SKM-1 treated with dmso at 0.1 percent for 144 hours (cell line): ENCODE data around the gene CTNNB1.
"Not testable (repeated sequence)": the region's sequence is repeated elsewhere in the genome, so short reads cannot be mapped to it uniquely, and the experiment has no call there.

Experiments used
- DNase-seq: peaks from one replicate; lab custom pipeline; 2025; ENCODE audit not compliant: unreplicated experiment; lab: John Stamatoyannopoulos, UW

CTNNB1 gene

DNA sequence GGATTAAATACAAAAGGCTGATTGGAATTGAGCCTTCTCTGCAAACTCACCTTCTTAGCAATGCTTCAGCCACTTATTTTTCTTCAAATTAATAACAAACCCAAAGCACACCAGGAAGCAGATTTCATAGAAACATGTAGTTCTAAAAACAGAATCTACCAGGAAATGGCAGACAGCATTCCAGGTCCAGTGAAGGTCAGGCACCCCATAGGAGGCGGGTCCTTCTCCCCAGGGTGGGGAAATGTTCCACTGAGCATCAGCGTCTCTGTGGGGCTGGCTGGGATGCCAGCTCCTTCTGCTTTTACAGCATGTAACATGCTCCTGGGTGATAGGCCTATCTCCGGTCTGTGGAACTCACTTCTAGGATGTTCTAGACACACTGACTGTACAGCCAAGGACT, 49.2 kb downstream of the CTNNB1 start:
- DNase-seq = no peak

DNA sequence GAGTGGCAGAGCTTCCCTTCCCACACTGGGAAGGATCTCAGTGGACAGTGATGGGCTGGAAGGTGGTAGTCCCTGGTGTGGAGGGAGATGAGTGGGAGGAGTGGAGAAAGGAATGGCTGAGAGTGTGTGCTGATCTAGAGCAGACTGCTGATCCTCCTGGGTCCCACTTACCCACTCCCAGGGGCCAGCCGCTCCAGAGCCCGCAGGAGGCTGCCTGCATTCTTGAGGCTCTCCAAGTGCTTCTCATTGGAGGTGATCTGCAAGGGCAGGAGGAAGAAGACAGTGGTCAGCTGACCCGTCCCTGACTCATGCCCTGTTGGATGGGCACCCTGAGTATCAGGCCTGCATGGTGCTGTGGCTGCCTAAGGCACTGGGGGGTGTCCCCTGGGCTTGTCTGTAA, 50.0 kb downstream of the CTNNB1 start:
- no peak for DNase-seq

DNA sequence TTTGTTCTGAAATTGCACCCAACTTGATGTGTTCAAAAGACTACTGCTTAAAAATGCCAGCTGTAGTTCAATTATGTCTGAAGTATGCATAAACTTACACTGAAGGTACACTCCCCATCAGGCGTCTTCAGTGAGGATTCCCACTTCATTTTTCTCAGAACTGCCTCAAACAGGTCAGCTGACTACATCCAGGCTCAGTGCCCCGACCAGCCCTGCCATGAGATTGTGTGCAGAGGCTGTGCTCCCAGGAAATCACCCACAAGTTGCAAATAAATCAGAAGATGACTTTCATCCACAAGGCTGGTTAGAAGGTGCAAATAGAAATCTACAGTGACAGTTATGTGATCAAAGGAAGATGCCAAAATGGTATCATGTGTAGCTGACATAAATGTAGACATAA, 51.5 kb downstream of the CTNNB1 start:
- no peak for DNase-seq

DNA sequence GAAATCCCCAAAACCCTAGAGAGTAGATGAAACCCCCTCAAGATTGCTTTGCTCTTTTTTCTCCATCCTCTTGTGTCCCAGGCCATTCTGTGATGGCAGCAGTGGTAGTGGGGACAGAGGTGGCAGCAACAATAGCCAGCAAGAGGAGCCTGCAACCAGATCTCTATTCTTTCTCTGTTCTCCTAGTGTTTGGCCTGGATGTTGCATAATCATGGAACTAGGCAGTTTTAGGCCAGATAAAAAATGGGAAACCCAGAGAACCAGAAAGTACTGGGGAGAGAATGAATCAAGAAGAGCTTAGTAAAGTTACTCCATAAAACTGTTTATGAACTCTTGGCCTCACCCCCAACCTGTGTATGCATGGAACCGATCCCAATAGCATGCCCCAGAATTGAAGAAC, 52.3 kb downstream of the CTNNB1 start:
- no peak for DNase-seq

DNA sequence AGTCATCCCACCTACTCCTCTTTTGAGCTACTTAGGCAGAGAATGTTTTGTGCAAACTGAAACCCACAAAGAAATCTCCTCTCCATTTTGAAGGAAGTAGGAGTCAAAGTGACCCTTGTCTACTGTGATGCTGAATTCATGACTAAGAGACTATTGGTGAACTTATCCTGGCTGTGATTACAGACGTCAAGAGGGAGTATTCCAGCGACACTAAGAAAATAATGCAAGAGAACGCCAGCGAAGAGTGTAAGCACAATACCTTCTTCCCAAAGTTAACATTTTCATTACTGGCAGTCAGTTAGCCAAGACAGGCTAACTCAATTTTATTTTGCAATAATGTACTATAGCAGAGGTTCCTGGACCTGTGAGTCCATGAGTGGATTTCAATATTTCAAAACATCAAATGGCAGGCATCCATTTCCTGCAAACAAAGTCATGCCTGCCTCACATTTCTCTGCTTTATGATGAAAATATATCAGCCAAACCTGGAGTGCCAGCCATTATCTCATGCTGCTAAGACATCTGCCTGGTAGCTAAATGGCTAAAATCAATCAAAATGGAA, 59.0 kb downstream of the CTNNB1 start:
- no peak for DNase-seq

DNA sequence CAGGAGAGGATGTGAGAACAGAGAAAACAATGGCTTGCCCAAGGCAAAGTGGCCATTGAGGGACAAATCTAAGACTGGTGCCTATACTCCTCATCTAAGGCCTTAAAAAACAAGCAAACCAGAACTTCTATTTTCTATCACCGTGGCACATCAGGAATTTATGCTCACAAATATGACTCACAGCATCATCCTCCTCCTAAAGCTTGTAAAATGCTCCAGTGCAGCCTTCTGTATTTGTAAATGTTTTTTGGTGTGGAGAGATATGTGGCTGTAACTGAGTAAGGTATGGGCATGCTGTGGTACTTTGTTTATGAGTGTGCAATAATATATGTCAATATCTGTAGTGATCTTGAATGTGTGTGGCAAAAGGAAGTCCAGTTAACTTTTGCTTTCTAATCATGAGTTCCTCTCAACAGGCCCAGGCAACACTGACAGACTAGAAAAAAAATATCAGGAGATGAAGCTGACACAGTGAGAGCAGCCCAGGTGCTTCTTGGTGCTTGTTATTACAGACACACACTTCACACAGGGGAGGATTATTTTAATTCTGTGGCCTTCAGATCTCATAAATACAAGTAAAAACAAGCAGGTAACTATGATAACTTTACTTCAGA, 60.3 kb downstream of the CTNNB1 start:
- no peak for DNase-seq

DNA sequence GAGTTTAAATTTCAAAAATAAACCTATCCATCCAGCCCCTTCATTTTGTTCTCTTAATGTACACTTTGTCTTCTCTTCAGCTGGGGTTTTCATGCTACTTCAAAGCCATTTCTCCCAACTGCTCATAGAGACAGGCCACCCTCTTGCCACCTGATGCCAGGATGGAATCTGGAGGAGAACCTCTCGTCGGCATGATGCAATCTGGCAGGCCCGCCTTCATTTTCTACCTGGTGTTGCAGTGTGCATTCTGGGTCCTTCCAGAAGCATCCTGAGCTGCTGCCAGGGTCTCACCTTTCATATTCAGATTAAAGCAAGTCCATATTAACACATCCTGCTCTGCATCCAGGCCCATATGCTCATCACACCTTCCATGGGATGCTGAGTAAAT, 60.8 kb downstream of the CTNNB1 start:
- DNase-seq = no peak

DNA sequence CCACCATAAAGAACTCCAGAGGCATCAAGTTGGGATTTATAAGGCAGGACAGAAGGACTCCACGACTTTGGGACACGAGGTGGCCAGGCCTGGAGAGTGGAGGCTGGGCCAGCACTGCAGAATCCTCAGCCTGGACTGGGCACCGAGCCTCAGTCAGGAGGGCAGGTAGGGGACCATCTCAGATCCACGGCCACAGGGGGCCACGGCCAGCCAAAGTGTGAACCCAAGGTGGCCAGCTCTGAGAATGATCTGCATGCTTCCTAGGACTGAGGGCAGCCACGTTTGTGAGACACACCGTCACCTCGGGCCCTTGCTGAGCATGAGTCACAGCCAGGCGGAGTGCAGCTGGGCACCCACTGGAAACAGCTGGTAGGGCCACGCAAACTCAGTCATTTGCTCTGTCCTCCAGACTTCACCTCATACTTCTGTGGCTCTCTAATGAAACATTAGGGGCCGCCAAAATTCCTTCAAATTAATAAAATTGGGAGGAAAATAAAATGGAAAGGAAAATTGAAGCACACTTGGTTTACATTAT, 65.8 kb downstream of the CTNNB1 start:
- DNase-seq = no peak

DNA sequence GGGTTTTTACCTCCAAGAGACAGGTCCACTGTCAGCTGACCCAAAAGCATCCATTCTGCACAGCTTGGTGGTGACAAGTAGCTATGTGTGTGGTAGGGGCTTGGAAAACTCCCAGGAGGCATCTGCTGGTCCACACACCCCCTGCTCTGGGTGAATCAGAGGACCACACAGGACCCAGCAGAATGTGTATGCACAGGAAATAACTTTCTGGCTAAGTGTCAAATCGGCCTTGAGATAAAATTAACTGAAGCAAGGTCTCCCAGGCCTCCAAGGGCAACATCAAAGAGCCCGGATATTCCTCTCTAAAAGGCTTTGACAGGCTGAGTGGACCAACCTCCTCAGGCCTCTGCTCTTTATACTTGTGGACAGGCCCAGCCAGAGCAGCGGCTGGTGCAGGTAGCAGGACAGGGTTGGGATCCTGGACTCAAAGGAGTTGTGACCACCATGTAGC, 66.5 kb downstream of the CTNNB1 start:
- DNase-seq = no peak

DNA sequence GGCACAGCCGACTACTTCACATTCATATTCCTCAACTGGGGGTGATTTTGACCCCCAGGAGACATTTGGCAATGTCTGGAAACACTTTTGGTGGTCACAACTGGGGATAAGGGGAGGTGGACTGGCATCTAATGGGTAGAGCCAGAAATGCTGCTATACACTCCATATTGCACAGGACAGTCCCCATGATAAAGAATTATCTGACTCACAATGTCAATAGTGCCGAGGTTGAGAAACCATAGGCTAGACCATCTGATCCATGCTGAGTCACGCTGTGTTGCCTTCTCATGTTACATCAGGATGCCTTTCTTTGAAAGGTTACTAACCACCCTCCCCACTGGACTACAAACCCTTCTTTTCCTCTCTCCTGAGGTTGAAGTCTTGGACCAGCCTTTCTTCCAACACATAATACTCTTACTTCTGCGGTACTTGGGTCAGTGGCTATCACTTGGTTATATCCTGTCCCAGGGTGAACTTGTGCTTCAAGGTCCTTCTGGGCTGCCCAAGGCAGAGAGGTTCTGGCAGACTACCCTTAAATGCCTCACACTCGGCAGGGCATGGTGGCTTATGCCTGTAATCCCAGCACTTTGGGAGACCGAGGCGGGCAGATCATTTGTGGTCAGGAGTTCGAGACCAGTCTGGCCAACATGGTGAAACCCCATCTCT, 68.8 kb downstream of the CTNNB1 start:
- DNase-seq = no peak

DNA sequence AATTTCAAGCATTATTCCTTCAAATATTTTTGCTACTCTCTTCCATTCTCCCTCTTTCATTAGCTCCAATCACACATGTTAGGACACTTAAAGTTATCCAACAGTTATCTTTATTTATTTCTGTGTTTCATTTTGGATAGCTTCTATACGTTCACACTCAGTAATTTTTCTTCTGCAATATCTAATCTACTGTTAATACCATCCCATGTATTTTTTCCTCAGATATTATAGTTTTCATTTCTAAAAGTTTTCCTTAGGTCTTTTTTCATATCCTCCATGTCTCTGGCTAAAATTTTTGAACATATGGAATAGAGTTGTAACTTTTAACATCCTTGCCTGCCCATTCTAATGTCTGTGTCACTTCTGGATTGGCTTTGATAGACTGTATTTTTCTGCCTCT, 73.4 kb downstream of the CTNNB1 start:
- DNase-seq = no peak

DNA sequence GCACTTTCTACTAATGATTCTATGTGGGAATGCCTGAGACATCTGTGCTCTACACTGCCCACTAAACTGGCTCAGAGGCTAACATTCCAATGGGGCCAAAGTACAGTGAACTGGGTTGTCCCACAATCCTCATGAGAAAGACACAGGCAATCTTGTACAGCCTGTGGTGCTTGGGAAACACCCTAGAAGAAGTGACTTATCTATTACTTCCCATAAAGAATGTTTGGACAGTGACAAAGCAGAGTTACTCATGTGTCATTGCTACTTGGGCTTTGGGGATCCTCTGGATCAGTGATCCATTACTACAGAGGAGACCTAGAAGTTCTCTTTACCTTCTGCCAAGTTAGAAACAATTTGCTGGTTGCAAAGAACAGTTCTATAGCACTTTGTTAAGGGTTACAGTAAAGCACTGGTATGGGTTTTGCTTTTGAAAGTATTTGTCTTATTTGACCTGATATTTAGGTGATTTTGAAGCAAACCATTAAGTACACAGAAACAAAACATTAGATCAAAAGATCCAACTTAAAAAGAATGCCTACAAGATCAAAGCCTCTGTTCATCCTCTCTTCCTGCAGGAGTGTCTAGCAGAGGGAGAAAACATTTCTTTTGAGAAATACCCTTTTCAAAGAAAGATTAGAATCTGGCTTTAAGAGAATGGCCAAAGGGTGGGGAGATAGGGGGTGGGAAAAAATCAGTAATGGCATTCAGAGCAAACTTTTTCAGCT, 75.8 kb downstream of the CTNNB1 start:
- no peak for DNase-seq

DNA sequence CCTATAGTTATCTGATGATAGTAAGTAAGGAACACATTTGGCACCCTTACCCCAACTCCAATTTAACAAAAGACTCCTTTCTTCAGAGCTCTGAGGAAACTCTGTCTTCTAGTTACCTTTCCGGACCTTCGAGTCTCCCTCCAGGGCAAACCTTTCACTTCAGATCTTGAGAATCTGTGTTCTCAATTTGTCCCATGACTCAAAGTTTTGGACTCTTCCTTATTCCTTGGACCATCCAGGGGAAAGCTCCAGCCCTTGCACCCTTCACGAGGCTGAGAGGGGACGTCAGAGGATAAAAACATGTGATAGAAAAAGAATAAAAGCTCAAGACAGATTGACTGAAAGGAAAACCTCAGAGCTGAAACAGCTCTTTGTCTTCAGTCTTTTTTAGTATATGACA, 76.9 kb downstream of the CTNNB1 start:
- no peak for DNase-seq

DNA sequence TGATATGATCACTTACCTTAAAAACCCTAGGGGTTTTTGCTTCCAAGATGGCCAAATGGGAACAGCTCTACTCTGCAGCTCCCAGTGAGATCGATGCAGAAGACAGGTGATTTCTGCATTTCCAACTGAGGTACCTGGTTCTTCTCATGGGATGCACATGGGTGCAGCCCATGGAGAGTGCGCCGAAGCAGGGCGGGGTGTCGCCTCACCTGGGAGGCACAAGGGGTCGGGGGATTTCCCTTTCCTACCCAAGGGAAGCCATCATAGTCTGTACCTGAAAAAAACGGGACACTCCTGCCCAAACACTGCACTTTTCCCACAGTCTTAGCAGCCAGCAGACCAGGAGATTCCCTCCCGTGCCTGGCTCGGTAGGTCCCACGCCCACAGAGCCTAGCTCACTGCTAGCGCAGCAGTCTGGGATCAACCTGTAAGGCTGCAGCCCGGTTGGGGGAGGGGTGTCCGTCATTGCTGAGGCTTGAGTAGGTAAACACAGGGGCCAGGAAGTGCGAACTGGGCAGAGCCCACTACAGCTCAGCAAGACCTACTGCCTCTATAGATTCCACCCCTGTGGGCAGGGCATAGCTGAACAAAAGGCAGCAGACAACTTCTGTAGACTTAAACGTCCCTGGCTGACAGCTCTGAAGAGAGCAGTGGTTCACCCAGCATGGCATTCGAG, 78.6 kb downstream of the CTNNB1 start:
- no peak for DNase-seq

DNA sequence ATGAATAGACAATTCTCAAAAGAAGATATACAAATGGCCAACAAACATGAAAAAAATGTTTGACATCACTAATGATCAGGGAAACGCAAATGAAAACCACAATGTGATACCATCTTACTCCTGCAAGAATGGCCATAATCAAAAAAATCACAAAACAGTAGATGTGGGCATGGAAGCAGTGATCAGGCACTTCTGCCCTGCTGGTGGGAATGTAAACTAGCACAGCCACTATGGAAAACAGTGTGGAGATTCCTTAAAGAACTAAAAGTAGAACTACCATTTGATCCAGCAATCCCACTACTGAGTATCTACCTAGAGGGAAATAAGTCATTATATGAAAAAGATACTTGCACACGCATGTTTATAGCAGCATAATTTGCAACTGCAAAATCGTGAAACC, 85.6 kb downstream of the CTNNB1 start:
- not testable (repeated sequence) for DNase-seq

DNA sequence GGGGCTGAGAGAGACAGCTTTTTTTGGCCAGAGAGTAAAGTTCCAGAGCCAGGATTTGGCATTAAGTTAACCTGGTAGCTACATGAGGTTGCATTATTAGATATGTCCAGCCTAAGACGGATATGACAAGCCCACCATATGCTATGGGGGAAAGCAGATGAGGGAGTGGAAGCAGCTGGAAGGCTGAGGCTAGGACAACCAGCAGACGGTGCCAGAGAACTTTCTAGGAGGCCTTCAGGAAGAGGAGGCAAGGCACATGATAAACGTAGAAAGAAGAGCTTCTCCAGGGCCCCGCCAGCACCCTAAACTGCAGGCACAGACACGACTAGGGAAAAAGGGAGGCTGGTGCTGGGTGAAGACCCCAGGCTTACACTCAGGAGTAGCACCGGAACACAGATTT, 87.0 kb downstream of the CTNNB1 start:
- DNase-seq = no peak

DNA sequence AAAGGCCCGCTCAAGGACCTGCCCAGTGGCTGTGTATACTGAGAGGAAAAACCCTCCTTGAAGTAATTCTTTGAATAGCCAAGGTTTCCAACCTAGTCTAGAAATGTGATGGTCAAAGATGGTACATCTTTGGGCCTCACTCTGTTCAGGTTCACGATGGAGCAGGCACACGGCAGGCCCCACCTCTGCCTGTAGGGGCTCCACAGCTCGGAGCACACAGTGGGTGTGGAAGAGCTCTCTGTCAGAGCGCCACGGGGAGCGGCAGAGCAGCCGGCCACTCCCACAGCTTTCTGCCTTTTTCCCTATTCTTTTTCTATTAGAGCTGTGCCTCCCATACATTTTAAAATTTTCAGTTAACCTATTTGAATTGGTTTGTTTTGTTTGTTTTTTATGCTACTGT, 89.5 kb downstream of the CTNNB1 start:
- no peak for DNase-seq
